Trophoblast cell (in vitro differentiated cells and primary cell): ENCODE results near the gene DNM3.

Experiments used
- DNase-seq, 2 donors: peaks; one replicate each; pipeline ENCODE4 v3.0.0-alpha.2; 2016
- H2AFZ ChIP-seq: 2 replicates; pipeline ENCODE4 v1.6.1; 2013; ENCODE audit warnings: low read length, moderate library complexity, mild to moderate bottlenecking; ENCODE audit not compliant: insufficient read depth, poor library complexity
- H2AK5ac ChIP-seq: 2 replicates; pipeline ENCODE4 v1.6.1; 2013; ENCODE audit warnings: mild to moderate bottlenecking, low read length
- H2BK120ac ChIP-seq: 2 replicates; pipeline ENCODE4 v1.6.1; 2013; ENCODE audit warnings: low read length, mild to moderate bottlenecking, moderate library complexity; ENCODE audit not compliant: insufficient read depth, poor library complexity
- H2BK12ac ChIP-seq: 2 replicates; pipeline ENCODE4 v1.6.1; 2013; ENCODE audit warnings: mild to moderate bottlenecking, low read length, moderate library complexity
- H2BK5ac ChIP-seq: 2 replicates; pipeline ENCODE4 v1.6.1; 2013; ENCODE audit warnings: low read length, low read depth, moderate library complexity, mild to moderate bottlenecking; ENCODE audit not compliant: poor library complexity
- H3K14ac ChIP-seq: 2 replicates; pipeline ENCODE4 v1.6.1; 2013; ENCODE audit warnings: mild to moderate bottlenecking, low read length
- H3K18ac ChIP-seq: 2 replicates; pipeline ENCODE4 v1.6.1; 2013; ENCODE audit warnings: mild to moderate bottlenecking, low read length
- H3K23ac ChIP-seq: 2 replicates; pipeline ENCODE4 v1.6.1; 2013; ENCODE audit warnings: low read length
- H3K27ac ChIP-seq: 2 replicates; pipeline ENCODE4 v1.5.1; 2013; ENCODE audit warnings: low read depth, mild to moderate bottlenecking, inconsistent platforms, low read length, moderate library complexity
- H3K27me3 ChIP-seq: 2 replicates; pipeline ENCODE4 v1.6.1; 2013; ENCODE audit warnings: inconsistent platforms, mild to moderate bottlenecking, low read length, moderate library complexity; ENCODE audit not compliant: insufficient read depth
- H3K36me3 ChIP-seq, 2 experiments: 1 replicate in 1 of 2; 2 replicates in 1 of 2; pipeline ENCODE4 v1.6.1; 2013; ENCODE audit warnings: low read length in 2 of 2, mild to moderate bottlenecking in 2 of 2, moderate library complexity in 1 of 2; ENCODE audit not compliant: insufficient read depth in 2 of 2, control insufficient read depth in 1 of 2
- H3K4ac ChIP-seq: 2 replicates; pipeline ENCODE4 v1.6.1; 2013; ENCODE audit warnings: low read depth, mild to moderate bottlenecking, low read length, moderate library complexity
- H3K4me1 ChIP-seq, 2 experiments: 1 replicate in 1 of 2; 2 replicates in 1 of 2; pipeline ENCODE4 v1.6.1; 2013; ENCODE audit warnings: low read length in 2 of 2, mild to moderate bottlenecking in 2 of 2, moderate library complexity in 1 of 2; ENCODE audit not compliant: insufficient read depth in 2 of 2, control insufficient read depth in 1 of 2
- H3K4me2 ChIP-seq: 2 replicates; pipeline ENCODE4 v1.6.1; 2013; ENCODE audit warnings: inconsistent platforms, mild to moderate bottlenecking, low read length, moderate library complexity
- H3K4me3 ChIP-seq: 2 replicates; pipeline ENCODE4 v1.5.1; 2013; ENCODE audit warnings: mild to moderate bottlenecking, low read depth, low read length, inconsistent platforms
- H3K79me1 ChIP-seq: one replicate; pipeline ENCODE4 v1.6.1; 2013; ENCODE audit warnings: low read length
- H3K79me2 ChIP-seq: 2 replicates; pipeline ENCODE4 v1.6.1; 2013; ENCODE audit warnings: low read length, mild to moderate bottlenecking; ENCODE audit not compliant: control insufficient read depth, insufficient read depth, poor library complexity
- H3K9ac ChIP-seq: 2 replicates; pipeline ENCODE4 v1.6.1; 2013; ENCODE audit warnings: mild to moderate bottlenecking, low read length
- H3K9me3 ChIP-seq: 2 replicates; pipeline ENCODE4 v1.6.1; 2013; ENCODE audit warnings: low read depth, mild to moderate bottlenecking, control low read depth, inconsistent platforms, low read length; ENCODE audit not compliant: insufficient read depth
- H4K12ac ChIP-seq: 2 replicates; pipeline ENCODE4 v1.6.1; 2013; ENCODE audit warnings: low read depth, mild to moderate bottlenecking, low read length, moderate library complexity
- H4K8ac ChIP-seq: 2 replicates; pipeline ENCODE4 v1.6.1; 2013; ENCODE audit warnings: low read depth, mild to moderate bottlenecking, low read length, moderate library complexity
- H4K91ac ChIP-seq: one replicate; pipeline ENCODE4 v1.6.1; 2013; ENCODE audit warnings: low read depth, mild to moderate bottlenecking, low read length, moderate library complexity
- WGBS: extraction: QIAGEN DNeasy Blood & Tissue Kit; methylation state at CpG from one replicate; pipeline ENCODE4 v1.1.7; 2013; ENCODE audit warnings: missing lambda C conversion rate; ENCODE audit not compliant: insufficient read length, insufficient coverage; ENCODE audit errors: extremely low coverage; 5-methylcytosine and 5-hydroxymethylcytosine counted together

DNM3 gene

DNA sequence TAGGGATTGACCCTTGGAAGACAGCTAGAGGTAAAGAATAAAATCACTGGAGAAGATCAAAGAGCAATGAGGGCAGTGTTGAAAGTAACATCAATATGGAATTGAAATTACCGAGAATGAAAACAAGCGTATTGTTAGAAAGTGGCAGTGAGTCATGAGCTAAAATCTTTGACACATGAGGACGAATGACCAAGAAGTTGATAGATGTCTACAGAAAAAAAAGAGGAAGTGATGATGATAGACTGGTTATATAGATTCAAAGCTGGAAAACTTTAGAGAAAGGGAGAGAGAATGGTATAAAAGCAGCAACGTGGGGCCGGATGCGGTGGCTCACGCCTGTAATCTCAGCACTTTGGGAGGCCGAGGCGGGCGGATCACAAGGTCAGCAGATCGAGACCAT lies 12.5 kb upstream of the DNM3 start:
- H3K27me3 ChIP-seq = no peaks in the 10 kb centered on the region
- H3K4me3 ChIP-seq = no peak overlapping the region
- H2BK120ac ChIP-seq = no peak overlapping the region
- H3K4me2 ChIP-seq = no peak overlapping the region
- H3K36me3 ChIP-seq = no peaks in the 10 kb centered on the region
- no peak overlapping the region for H3K18ac ChIP-seq
- H3K79me1 ChIP-seq = no peaks in the 10 kb centered on the region
- no peak overlapping the region for H3K23ac ChIP-seq
- no peak overlapping the region for H4K12ac ChIP-seq
- H3K79me2 ChIP-seq = no peaks in the 10 kb centered on the region
- H2BK12ac ChIP-seq = no peak overlapping the region
- no peak overlapping the region for H3K27ac ChIP-seq
- no peak overlapping the region for H4K91ac ChIP-seq
- no peak overlapping the region for H2BK5ac ChIP-seq
- H3K9me3 ChIP-seq = peaks cover 6% of the 10 kb centered on the region
- H3K4ac ChIP-seq = no peak overlapping the region
- no CpG with 5 or more reads among the region's 11 CpGs for WGBS
- H3K14ac ChIP-seq = no peak overlapping the region
- H2AFZ ChIP-seq = no peak overlapping the region
- no peaks in the 10 kb centered on the region for H3K4me1 ChIP-seq
- no peak overlapping the region for H4K8ac ChIP-seq
- H3K9ac ChIP-seq = no peak overlapping the region
- DNase-seq = no peak
- H2AK5ac ChIP-seq = no peak overlapping the region

DNA sequence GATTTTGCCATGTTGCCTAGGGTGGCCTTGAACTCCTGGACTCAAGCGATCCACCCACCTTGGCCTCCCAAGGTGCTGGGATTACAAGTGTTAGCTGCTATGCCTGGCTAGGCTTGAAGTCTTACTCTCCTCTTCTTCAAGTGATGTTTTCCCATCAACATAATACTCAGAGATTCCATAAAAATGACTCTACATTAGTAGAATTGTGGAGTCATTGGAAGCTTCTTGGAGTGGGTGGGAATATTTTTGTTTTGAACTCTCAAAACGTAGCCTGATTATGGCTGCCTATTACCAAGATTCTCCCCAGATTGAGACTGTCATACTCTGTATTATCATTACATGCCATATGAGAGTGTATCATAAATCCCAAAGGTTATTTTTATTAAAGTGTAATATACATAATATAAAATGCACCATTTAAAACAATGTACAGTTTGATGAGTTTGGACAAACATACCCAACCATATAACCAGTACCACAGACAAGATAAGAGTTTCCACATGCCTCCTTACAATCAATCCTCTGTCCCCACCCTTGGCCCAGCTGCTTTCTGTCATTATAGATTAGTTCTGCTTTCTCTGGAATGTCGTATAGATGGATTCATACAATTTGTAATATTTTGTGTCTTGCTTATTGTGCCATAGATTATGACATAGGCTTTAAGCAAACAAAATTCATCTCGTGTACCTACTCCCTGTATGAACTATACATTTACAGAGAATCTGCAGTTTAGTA lies 8.0 kb upstream of the DNM3 start:
- Histone ChIP-seq H3K9ac (no peak overlapping the region), H3K4ac (no peak overlapping the region), H4K91ac (no peak overlapping the region), H4K12ac (no peak overlapping the region), H3K14ac (no peak overlapping the region), H3K79me2 (no peaks in the 10 kb centered on the region), H3K36me3 (no peaks in the 10 kb centered on the region), H2AK5ac (no peak overlapping the region), H3K4me1 (no peaks in the 10 kb centered on the region), H4K8ac (no peak overlapping the region), H3K18ac (no peak overlapping the region), H3K79me1 (no peaks in the 10 kb centered on the region), H3K4me2 (no peak overlapping the region), H3K9me3 (no peaks in the 10 kb centered on the region), H2AFZ (no peak overlapping the region), H3K23ac (no peak overlapping the region), H3K27ac (no peak overlapping the region), H3K27me3 (no peaks in the 10 kb centered on the region), H2BK120ac (no peak overlapping the region), H2BK12ac (no peak overlapping the region), H2BK5ac (no peak overlapping the region), H3K4me3 (no peak overlapping the region)
- no peak for DNase-seq
- no CpG with 5 or more reads among the region's 4 CpGs for WGBS

DNA sequence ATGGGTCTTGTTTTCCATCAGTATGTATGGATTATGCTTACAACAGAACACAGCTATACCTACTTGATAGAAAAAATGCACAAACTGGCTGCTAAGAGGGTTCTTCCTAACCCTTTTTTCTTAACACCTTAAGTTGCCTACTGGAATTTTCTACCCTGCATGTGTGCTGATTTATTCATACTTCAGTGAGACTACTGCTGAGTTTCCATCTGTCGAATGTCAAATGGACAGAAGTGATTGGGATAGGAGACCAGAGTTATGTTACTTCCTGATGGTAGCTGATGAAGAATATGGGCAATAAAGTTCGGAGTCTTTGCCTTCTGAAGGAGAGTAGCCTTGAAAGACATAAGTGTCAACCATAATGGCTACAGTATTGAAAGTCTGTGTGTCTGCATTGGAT lies 6.5 kb upstream of the DNM3 start:
- no peak overlapping the region for H4K12ac ChIP-seq
- no peak overlapping the region for H3K4ac ChIP-seq
- no peak overlapping the region for H2BK120ac ChIP-seq
- no peak overlapping the region for H2BK5ac ChIP-seq
- no peak overlapping the region for H2AK5ac ChIP-seq
- no peaks in the 10 kb centered on the region for H3K79me1 ChIP-seq
- H3K36me3 ChIP-seq = no peaks in the 10 kb centered on the region
- H3K9me3 ChIP-seq = no peaks in the 10 kb centered on the region
- H4K91ac ChIP-seq = no peak overlapping the region
- H3K27ac ChIP-seq = no peak overlapping the region
- H3K4me2 ChIP-seq = no peak overlapping the region
- H3K4me1 ChIP-seq = no peaks in the 10 kb centered on the region
- no peak overlapping the region for H3K14ac ChIP-seq
- H2AFZ ChIP-seq = no peak overlapping the region
- WGBS = no CpG with 5 or more reads among the region's 2 CpGs
- H3K79me2 ChIP-seq = no peaks in the 10 kb centered on the region
- H3K23ac ChIP-seq = no peak overlapping the region
- no peaks in the 10 kb centered on the region for H3K27me3 ChIP-seq
- H2BK12ac ChIP-seq = no peak overlapping the region
- no peak overlapping the region for H3K9ac ChIP-seq
- no peak for DNase-seq
- no peak overlapping the region for H3K4me3 ChIP-seq
- H4K8ac ChIP-seq = no peak overlapping the region
- no peak overlapping the region for H3K18ac ChIP-seq

DNA sequence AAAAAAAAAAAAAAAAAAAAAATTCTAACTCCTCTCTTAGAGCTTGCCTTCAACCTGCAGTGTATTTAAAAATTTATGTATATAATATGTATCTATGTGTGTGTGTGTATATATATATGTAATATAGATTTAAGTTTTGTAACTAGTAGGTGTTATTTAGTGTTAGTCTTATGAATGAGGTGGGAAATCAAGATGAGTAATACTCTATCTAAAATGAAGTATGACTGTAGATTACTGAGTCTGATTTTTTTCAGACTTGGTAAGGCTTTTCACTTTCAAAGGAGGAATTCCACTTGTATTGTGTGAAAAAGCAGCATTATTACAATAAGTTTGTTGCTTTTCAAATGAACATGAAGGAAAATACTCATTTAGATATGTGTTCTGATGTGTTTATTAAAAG lies 5.4 kb upstream of the DNM3 start:
- Histone ChIP-seq H3K79me1 (no peaks in the 10 kb centered on the region), H4K91ac (no peak overlapping the region), H3K79me2 (no peaks in the 10 kb centered on the region), H2BK120ac (no peak overlapping the region), H4K8ac (no peak overlapping the region), H3K27me3 (peaks cover 3% of the 10 kb centered on the region), H3K4ac (no peak overlapping the region), H3K23ac (no peak overlapping the region), H2BK12ac (no peak overlapping the region), H3K18ac (no peak overlapping the region), H3K36me3 (no peaks in the 10 kb centered on the region), H3K14ac (no peak overlapping the region), H3K9ac (no peak overlapping the region), H2AK5ac (no peak overlapping the region), H3K27ac (no peak overlapping the region), H2AFZ (no peak overlapping the region), H3K9me3 (peaks cover 4% of the 10 kb centered on the region), H3K4me3 (no peak overlapping the region), H4K12ac (no peak overlapping the region), H3K4me1 (peaks cover 0 to under 1% of the 10 kb centered on the region in 2 experiments), H2BK5ac (no peak overlapping the region), H3K4me2 (no peak overlapping the region)
- no peak for DNase-seq
